ENCODE data around the gene ZNF783. TPM values are rescaled to one million over a fixed set of nuclear protein-coding genes. Genes with fewer than 3 reads are reported as not detected.
"Not testable (repeated sequence)": the region's sequence is repeated elsewhere in the genome, so short reads cannot be mapped to it uniquely, and the experiment has no call there.

ZNF783 gene
- total RNA-seq, 1 donor from 2014 or later = 4.3 TPM

DNA sequence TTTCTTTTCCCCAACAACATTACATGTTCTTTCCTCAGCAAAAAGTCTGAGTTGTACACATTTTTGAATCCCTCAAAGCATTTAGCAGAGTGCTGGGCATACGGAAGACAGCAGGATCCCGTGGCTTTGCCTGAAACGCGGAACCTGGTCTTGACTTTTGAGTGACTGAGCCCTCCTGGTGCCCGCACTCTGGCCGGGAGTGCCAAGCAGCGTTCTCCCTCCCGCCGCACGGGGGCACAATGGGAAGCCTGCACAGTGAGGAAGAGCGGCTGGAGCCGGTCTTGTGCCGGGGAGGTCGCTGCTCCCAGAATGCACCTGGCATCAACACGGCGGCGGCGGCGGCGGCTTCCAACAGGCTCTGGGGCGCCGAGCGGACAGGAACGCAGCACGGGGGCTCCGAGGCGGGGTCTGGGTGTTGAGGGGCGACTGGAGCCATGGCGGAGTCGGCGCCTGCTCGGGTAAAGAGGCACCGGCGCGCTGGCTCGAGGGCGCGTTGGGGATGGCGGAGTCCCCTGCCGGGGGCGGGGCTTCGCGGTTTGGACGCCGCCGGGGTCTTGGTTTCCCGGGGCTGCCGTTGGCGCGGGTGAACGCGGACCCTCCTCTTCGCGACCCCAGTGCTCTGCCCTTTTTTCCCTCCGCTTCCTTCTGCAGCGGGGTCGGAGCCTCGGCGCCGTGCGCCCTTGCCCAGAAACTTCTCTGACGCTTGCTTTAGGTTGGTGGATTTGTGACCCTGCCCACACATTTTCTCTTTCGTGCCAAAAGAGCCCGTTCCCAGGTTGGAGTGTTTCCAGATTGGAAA, 22.5 kb upstream of the ZNF783 start, which contains the start of gene ZNF212:
Gene ZNF212 (plus strand): TSS at position 307 of the 799 bp plus-strand sequence. CDS start 128 bp downstream, at position 435.
- DNase-seq (ENCODE audit: low spot score) = peak; percentile 96
- intact Hi-C loops (cut with DNase I) = no loop called here

DNA sequence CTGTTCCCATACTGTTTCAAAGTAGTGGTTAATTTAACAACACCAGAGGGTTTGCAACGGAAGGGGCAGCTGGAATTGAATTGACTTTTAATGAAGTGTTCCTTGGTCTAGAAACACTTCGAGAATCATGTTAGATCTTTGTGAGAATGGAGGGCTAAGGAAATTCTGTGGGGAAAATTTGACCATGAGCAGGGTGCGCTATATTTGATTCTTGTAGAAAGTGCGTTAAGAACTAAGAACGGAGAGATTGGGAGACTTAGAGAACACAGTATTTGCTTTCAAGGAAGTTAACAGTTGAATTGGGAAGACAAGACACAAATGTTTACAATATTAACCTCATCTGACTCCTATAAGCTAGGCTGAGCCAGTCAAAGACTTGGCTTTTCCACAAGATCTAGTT, 21.4 kb upstream of the ZNF783 start:
- intact Hi-C loops (cut with DNase I) = no loop called here

DNA sequence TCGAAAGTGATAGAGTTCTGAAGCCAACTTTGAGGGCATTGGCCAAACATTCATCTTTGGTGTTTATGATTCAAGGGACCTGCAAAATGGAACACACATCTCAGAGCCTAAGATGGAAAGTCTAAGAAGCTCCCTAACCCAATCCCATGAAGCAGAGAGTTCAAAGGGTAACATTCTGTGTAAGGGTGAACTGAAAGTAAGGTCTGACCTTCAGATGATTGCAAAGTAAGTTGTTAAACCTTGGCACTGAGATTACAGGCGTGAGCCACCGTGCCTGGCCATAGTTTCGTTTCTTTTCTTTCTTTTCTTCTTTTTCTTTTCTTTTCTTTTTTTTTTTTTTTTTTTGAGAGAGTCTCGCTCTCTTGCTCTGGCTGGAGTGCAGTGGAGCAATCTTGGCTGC, 20.3 kb upstream of the ZNF783 start:
- intact Hi-C loops (cut with DNase I) = no loop called here
- DNase-seq (ENCODE audit: low spot score) = no peak

More for the DNA sequence above, 21.4 kb upstream of the ZNF783 start:
- no peak for DNase-seq (ENCODE audit: low spot score)

DNA sequence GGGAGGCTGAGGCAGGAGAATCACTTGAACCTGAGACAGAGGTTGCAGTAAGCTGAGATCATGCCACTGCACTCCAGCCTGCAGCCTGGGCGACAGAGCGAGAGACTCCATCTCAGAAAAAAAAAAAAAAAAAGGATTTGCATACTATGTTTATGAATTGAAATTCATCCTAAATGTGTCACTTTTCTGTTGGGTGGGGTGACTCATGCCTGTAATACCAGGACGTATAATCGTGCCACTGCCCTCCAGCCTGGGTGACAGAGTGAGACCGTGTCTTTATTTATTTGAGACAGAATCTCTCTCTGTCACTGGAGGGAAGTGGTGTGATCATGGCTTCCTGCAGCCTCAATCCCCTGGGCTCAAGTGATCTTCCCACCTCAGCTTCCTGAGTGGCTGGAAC, 16.8 kb upstream of the ZNF783 start:
- intact Hi-C loops (cut with DNase I) = no loop called here
- no peak for DNase-seq (ENCODE audit: low spot score)

DNA sequence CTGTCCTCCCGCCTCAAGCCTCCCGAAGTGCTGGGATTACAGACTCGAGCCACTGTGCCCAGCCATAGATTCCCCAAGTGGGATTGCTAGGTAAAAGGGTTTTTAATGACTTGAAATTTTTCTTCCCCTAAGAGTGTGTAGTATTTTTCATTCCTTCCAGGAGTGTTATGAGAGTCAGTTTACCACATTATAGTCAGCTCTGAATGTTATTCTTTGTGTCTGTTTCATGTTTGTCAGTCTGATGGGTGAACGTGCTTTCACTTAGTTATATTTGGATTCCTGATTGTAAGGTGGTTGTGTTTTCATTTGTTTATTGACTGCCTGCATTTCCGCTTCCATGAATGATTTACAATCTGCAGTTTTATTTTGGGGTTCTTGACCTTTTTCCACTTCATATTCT, 16.3 kb upstream of the ZNF783 start:
- intact Hi-C loops (cut with DNase I) = no loop called here
- no peak for DNase-seq (ENCODE audit: low spot score)

DNA sequence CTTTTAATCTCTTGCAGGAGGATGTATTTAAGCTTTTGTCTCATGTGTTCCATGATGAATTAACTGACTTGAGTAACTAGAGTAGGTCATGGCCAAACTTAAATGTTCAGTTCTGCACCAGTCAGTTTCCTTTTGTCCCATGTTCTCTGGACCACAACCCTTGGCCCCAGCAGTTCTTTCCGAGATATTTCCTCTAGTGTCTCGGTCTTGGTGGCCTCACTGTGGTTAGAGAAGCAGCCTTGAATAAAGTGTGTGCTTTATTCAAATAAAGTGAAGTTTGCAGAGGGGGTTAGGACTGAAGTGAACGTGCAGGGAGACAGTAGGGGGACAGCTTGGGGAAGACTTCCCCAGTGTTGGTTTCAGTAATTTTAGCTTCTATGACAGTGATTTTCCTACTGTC, 13.2 kb upstream of the ZNF783 start:
- DNase-seq (ENCODE audit: low spot score) = no peak
- intact Hi-C loops (cut with DNase I) = no loop called here

DNA sequence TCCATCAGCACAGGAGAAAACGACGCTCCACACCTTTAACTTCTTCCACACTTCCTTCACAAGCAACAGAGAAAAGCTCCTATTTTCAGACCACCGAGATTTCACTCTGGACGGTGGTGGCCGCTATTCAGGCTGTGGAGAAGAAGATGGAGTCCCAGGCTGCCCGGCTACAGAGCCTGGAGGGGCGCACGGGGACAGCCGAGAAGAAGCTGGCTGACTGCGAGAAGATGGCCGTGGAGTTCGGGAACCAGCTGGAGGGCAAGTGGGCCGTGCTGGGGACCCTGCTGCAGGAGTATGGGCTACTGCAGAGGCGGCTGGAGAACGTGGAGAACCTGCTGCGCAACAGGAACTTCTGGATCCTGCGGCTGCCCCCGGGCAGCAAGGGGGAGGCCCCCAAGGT, 11.8 kb upstream of the ZNF783 start:
- intact Hi-C loops (cut with DNase I); DNase-seq (ENCODE audit: low spot score): not testable (repeated sequence)

DNA sequence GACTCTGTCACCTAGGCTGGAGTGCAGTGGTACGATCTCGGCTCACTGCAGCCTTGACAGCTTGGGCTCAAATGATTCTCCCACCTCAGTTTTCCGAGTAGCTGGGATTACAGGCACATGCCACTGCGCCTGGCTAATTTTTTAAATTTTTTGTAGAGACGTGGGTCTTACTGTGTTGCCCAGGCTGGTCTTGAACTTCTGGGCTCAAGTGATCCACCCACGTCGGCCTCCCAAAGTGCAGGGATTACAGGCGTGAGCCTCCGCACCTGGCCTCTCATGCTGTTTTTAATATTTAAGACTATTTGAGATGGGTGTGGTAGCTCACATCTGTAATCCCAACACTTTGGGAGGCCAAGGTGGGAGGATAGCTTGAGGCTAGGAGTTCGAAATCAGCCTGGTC, 10.5 kb upstream of the ZNF783 start:
- intact Hi-C loops (cut with DNase I); DNase-seq (ENCODE audit: low spot score): not testable (repeated sequence)

DNA sequence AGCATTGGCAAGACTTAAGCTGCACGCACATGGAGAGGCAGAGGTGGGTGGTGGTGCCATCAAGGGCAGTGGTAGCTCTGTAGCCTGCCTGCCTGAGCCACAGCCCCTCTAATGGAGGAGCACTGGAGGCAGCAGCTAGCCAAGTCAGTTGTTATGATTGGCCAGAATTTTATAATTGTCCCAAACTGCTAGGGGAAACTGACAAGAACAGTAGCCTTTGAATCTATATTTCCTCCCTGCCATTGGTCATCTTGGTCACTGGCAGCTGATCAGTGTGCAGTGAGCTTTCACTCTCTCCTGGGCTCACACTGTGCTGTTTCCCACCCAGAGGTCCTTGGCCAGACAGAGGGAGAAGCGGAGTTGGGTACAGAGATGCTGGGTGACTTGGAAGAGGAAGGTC, 9.6 kb upstream of the ZNF783 start:
- intact Hi-C loops (cut with DNase I) = no loop called here
- no peak for DNase-seq (ENCODE audit: low spot score)

DNA sequence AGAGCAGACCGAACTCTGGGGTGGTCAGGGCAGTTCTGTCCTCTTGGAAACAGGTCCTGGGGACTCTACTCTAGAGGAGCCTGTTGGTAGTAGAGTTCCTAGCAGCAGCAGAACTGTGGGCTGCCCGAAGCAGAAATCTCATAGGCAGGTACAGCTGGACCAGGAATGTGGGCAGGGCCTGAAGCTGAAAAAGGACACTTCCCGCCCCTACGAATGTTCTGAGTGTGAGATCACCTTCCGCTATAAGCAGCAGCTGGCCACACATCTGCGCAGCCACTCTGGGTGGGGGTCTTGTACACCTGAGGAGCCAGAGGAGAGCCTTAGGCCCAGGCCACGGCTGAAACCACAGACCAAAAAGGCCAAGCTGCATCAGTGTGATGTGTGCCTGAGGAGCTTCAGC, 8.3 kb upstream of the ZNF783 start:
- DNase-seq (ENCODE audit: low spot score) = no peak
- intact Hi-C loops (cut with DNase I) = no loop called here

DNA sequence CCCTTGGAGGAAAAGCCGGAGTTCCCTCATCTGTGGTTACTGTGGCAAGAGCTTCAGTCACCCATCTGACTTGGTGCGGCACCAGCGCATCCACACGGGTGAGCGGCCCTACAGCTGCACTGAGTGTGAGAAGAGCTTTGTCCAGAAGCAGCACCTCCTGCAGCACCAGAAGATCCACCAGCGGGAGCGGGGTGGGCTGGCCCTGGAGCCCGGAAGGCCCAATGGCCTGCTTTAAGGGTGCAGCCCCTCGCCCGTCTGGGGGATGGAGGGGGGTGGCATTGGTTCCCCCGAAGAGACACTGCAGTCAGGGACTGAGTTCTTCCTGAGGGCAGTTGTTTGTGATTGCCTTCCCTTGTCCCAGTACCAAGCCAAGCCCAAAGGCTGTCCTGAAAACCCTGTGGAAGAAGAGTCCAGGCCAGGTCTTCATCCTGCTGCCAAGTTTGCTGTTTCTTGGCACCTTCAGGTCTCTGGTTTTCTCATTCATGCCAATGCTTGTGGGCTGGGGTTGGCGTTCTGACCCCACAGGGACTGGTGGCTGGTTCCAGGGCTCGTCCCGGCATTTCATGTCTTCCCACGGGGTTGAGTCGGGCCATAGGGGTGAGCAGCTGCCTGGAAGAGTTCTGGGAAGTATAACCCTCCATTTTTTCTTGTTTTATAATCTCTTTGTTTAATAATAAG, 7.7 kb upstream of the ZNF783 start:
- DNase-seq (ENCODE audit: low spot score) = no peak
- intact Hi-C loops (cut with DNase I) = no loop called here

DNA sequence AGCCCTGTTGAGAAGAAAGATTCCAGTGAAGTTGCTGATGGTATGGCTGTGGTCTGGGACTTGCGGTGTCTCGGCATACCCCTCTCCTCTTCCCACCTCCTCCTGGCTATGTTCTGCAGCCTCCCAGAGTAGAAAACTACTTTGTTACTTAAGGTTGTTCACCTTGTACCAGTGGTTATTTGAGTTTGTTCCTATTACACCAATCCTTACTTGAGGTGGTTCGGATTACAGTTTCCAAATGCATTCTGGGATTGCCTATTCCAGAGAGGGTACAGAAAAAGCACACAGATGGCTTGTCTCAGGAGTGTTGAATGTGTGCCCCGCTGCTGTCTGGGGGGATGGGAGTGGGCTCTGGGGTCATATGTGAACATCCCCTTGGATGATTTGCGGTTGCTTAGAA, 6.8 kb upstream of the ZNF783 start:
- no peak for DNase-seq (ENCODE audit: low spot score)
- intact Hi-C loops (cut with DNase I) = no loop called here

DNA sequence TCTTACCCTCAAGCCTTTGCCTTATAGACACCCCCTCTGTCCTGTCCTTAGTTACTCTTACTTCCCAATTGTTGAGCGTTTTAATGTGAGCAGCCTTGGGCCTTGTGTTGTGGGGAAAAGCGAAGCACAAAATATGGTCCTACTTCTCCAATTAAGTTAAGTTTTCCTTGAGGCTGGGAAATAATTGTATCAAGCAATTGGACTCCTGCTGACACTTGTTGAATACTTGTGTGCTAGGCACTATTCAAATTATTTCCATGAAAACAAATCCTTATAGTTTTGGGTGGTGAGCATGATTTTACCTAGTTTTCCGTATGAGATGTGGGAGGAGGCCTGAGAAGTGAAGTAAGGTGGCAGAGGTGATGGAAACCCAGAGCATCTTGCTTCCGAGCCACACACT, 5.4 kb upstream of the ZNF783 start:
- intact Hi-C loops (cut with DNase I) = no loop called here

DNA sequence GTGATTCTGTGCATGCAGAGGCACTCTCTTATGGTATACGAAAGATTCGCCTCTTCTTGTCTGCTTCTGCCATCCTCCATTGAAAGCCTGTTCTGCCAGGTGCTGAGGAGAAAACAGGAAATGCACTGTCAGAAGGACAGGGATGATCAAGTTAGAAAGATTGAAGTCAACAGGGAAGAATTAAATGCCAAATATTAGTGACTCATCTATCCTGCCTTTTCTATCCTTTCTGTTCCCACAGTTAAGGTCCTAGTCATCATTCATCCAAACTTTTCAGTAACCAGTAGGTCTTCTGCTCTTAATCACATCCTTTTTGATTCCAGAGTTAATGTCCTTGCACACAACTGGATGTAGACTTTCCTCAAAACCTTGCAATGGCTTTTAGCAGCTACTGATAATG, 4.8 kb upstream of the ZNF783 start:
- no peak for DNase-seq (ENCODE audit: low spot score)
- intact Hi-C loops (cut with DNase I) = no loop called here

More for the DNA sequence above, 5.4 kb upstream of the ZNF783 start:
- no peak for DNase-seq (ENCODE audit: low spot score)

DNA sequence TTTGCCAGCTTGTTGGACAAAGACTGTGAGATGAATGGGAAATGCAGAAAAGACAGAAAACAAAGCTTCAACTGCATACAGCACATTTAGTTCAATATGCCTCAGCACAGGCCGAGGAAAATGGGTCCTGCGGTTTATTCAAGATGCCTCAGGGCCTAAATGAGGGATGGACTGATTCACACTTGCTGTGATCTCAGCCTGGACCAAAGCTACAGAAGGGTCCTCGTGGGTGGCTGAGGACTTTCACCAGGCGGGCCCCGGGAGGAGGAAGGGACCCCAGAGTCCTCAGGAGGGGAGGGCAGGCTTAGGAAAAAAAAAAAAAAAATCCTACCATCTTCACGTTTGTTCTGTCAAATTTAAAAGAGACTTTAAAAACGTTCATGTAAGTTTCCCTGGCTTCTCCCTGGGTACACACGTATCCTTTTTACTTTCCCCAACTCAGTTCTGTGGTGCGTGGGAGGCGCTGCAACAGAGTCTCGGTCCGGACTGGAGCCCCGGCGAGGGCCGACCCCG, 624 bp upstream of the ZNF783 start:
- intact Hi-C loops (cut with DNase I) = loop anchor here (10.0 kb wide), 1 partner anchor 233 kb away; the partner anchor contains the start of gene ZNF746
- no peak for DNase-seq (ENCODE audit: low spot score)

DNA sequence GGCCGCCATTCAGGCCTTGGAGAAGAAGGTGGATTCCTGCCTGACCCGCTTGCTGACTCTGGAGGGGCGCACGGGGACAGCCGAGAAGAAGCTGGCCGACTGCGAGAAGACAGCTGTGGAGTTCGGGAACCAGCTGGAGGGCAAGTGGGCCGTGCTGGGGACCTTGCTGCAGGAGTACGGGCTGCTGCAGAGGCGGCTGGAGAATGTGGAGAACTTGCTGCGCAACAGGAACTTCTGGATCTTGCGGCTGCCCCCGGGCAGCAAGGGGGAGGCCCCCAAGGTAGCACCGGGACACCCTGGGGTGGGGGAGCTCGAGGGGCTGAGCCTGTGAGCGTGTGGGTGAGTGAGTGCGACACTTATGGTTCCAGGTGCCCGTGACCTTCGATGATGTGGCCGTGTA, 4.5 kb downstream of the ZNF783 start:
- intact Hi-C loops (cut with DNase I) = loop anchor here (10.0 kb wide), 1 partner anchor 228 kb away; the partner anchor contains the start of gene ZNF746
- DNase-seq (ENCODE audit: low spot score) = no peak

DNA sequence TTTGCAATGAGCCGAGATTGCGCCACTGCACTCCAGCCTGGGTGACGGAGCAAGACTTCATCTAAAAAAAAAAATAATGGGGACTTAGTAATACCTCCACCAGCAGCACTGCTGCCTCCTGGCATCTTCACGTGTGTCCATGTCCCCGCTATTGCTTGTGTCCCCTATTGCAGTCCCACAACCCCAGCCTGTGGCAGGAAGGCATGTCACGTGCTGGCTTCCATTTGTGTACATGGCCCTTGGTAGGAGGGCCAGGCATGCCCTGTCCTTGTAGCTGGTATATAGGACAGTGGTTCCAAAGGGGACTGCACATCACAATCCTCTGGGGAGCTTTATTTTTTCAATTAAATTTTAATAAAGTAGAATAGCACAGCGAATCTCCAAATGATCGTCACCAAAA, 5.7 kb downstream of the ZNF783 start:
- intact Hi-C loops (cut with DNase I) = loop anchor here (10.0 kb wide), 1 partner anchor 227 kb away; the partner anchor contains the start of gene ZNF746
- no peak for DNase-seq (ENCODE audit: low spot score)

DNA sequence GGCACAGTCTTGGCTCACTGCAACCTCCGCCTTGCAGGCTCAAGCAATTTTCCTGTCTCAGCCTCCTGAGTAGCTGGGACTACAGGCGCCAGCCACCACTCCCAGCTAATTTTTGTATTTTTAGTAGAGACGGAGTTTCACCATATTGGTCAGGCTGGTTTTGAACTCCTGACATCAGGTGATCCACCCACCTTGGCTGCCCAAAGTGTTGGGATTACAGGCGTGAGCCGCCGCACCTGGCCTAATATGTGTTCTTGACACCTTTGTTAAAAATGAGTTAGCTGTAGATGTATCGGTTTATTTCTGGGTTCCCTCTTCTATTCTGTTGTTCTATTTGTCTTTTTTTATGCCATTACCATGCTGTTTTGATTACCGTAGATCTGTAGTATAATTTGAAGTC, 12.4 kb downstream of the ZNF783 start:
- intact Hi-C loops (cut with DNase I); DNase-seq (ENCODE audit: low spot score): not testable (repeated sequence)

DNA sequence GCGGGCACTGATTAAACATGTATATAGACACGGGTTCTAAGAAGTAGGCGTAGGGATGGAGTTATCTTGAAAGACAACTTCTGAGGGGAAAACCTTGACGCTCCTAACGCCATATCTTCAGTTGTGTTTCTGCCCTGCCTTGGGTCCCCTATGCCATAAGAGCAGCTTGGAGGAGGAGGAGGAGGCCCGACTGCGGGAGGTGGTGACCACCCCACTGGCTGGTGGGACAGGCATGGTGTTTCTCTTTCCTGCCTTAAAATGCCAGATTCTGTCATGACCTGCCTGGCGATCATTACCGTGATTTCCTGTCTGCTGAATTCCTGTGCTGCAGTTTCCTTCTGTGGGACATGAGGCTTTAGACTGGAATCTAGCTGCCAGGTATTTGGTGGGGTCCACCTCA, 15.9 kb downstream of the ZNF783 start:
- intact Hi-C loops (cut with DNase I) = no loop called here
- DNase-seq (ENCODE audit: low spot score) = no peak

DNA sequence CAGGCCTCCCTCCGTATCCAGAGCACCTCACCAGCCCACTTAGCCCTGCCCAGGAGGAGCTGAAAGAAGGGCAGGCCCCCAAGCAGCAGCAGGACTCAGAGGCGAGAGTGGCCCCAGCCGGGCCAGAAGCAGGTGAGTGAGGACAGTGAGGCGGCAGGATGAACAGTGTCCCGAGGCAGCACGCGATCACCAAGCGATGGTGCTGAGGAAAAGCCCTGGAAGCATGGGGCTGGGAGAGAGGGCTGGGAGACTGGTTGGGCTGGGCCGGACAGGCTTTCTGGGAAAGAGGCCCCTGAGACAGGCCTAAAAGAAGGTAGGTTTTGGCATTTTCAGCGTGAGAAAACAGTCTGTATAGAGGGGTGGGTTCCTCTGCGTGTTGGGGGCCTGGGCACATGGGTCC, 16.4 kb downstream of the ZNF783 start:
- DNase-seq (ENCODE audit: low spot score) = no peak
- intact Hi-C loops (cut with DNase I) = no loop called here
